Astrocyte of the cerebellum (primary cell): Measurements from ENCODE around the gene DDR2.

Experiments
- DNase-seq: peaks from one replicate; pipeline ENCODE4 v3.0.0-alpha.2; 2011; ENCODE audit warnings: low read depth
- H3K4me3 ChIP-seq: 2 replicates; pipeline ENCODE4 v1.5.1; 2011; ENCODE audit warnings: mild to moderate bottlenecking, low read depth, low read length, moderate library complexity
- in situ Hi-C: cut with HindIII; loops from 2 replicates; pipeline ENCODE4 v1.10.0; 2017; ENCODE audit warnings: low sequenced_read_pairs
- TF ChIP-seq, protein P1 (sequence below): IDR thresholded peaks from 2 replicates; pipeline ENCODE4 v1.5.1; 2012; ENCODE audit warnings: low read length, low read depth, moderate library complexity, mild to moderate bottlenecking; ENCODE audit errors: missing control alignments

DDR2 gene

GRCh38 chr1:162679298-162679697 lies 47.0 kb downstream of the DDR2 start:
- in situ Hi-C loops = no loop called here
- H3K4me3 ChIP-seq = no peak overlapping the region

DNA sequence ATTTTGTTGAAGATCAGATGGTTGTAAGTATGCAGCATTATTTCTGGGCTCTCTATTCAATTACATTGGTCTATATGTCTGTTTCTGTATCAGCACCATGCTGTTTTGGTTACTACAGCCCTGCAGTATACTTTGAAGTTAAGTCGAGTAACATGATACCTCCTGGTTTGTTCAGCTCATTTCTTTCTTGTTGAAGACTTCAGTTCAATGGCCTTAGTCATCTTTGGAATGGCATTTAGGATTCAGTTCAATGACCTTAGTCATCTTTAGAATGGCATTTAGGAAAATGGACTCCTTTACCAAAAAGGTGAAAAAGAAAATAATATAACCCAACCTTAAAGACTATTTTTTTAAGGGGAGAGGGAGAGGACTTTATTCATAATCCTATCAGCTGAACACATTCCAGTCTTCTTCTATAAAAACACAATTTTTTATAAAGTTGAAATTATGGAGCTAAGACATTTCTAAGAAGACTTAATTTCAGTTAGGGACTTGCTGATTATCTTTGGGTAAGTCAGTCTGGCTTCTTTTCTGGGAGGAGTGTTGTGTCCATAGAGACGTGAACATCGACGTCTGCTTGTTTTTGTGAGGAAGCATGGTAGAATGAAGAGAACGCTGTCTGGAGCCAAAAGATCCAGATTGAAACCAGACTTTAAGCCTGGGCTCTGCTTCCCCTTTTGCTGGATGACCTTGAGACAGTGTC lies 48.3 kb downstream of the DDR2 start:
- no peak for DNase-seq
- TF ChIP-seq, protein P1, sequence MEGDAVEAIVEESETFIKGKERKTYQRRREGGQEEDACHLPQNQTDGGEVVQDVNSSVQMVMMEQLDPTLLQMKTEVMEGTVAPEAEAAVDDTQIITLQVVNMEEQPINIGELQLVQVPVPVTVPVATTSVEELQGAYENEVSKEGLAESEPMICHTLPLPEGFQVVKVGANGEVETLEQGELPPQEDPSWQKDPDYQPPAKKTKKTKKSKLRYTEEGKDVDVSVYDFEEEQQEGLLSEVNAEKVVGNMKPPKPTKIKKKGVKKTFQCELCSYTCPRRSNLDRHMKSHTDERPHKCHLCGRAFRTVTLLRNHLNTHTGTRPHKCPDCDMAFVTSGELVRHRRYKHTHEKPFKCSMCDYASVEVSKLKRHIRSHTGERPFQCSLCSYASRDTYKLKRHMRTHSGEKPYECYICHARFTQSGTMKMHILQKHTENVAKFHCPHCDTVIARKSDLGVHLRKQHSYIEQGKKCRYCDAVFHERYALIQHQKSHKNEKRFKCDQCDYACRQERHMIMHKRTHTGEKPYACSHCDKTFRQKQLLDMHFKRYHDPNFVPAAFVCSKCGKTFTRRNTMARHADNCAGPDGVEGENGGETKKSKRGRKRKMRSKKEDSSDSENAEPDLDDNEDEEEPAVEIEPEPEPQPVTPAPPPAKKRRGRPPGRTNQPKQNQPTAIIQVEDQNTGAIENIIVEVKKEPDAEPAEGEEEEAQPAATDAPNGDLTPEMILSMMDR = no peak
- in situ Hi-C loops = no loop called here
- H3K4me3 ChIP-seq = no peak overlapping the region

More at GRCh38 chr1:162679298-162679697, 47.0 kb downstream of the DDR2 start:
- no peak for DNase-seq
- TF ChIP-seq, protein P1 = no peak

DNA sequence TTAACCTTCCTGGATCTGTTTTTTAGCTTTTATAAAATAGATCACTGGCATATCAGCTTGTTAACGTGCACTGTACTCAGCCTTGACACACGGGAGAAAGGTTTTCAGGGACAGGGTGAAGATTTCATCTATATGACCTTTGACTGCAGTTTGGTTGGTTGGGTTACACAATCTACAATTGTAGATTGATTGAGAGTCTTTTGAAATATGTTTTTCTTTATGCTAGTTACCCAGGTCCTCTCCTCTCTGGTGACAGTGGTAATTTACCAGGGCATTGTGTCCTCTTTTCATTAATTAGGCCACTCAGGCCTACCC lies 48.8 kb downstream of the DDR2 start:
- in situ Hi-C loops = no loop called here
- DNase-seq = no peak
- TF ChIP-seq, protein P1 = no peak
- no peak overlapping the region for H3K4me3 ChIP-seq

DNA sequence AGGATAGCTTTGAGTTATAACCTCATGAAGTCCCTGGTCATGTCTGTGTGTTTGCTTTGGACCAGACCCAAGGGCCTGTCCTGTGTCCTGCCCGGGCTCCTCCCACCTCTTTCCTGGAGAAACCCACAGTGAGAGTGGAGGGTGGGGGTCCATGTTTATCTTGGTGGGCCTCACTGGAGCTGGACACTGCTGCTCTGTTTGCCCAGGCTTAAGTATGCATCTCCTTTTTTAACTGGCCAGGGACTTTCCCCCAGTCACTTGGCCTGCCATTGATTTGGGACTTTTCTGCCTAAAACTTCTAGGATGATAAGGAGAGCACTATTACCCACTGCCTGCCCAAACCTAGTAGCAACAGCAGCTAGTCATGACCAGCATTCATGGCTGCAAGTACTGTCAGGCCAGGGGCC lies 49.8 kb downstream of the DDR2 start:
- TF ChIP-seq, protein P1 = no peak
- H3K4me3 ChIP-seq = no peak overlapping the region
- no peak for DNase-seq
- in situ Hi-C loops = no loop called here

GRCh38 chr1:162687870-162688269 lies 55.6 kb downstream of the DDR2 start:
- TF ChIP-seq, protein P1 = no peak
- in situ Hi-C loops = no loop called here
- DNase-seq = no peak
- no peak overlapping the region for H3K4me3 ChIP-seq

GRCh38 chr1:162688521-162688920 lies 56.3 kb downstream of the DDR2 start:
- in situ Hi-C loops = no loop called here
- H3K4me3 ChIP-seq = no peak overlapping the region
- TF ChIP-seq, protein P1 = no peak
- no peak for DNase-seq
